Skeletal muscle tissue (tissue), 4 donors: ENCODE results near the gene LYPD4. TPM values are rescaled to one million over a fixed set of nuclear protein-coding genes. Genes with fewer than 3 reads are reported as not detected.
A peak's percentile ranks its signal among the peaks of the same experiment; 100 is the strongest.
"Not testable (repeated sequence)": the region's sequence is repeated elsewhere in the genome, so short reads cannot be mapped to it uniquely, and the experiment has no call there.

Experiments used
- H3K27ac ChIP-seq: one replicate; pipeline ENCODE4 v1.7.0; 2013; ENCODE audit warnings: mild to moderate bottlenecking, low read depth, low read length, inconsistent platforms
- H3K27me3 ChIP-seq, 3 donors: one replicate each; pipeline ENCODE4 v1.7.0; 2013; ENCODE audit warnings: low read length in 3 of 3; ENCODE audit not compliant: control insufficient read depth in 3 of 3, insufficient read depth in 3 of 3
- H3K36me3 ChIP-seq, 3 donors: one replicate each; pipeline ENCODE4 v1.7.0; 2013; ENCODE audit warnings: low read length in 3 of 3; ENCODE audit not compliant: control insufficient read depth in 3 of 3, insufficient read depth in 3 of 3
- H3K4me1 ChIP-seq, 3 donors: one replicate each; pipeline ENCODE4 v1.7.0; 2013; ENCODE audit warnings: low read length in 3 of 3, mild to moderate bottlenecking in 3 of 3; ENCODE audit not compliant: control insufficient read depth in 3 of 3, insufficient read depth in 3 of 3
- H3K4me3 ChIP-seq, 3 donors: one replicate each; pipeline ENCODE4 v1.7.0; 2013; ENCODE audit warnings: low read length in 3 of 3
- H3K9ac ChIP-seq, 3 donors: one replicate each; pipeline ENCODE4 v1.7.0; 2013; ENCODE audit warnings: low read length in 3 of 3, mild to moderate bottlenecking in 3 of 3, moderate library complexity in 2 of 3, low read depth in 1 of 3
- H3K9me3 ChIP-seq, 3 donors: one replicate each; pipeline ENCODE4 v1.7.0; 2013; ENCODE audit warnings: low read length in 3 of 3; ENCODE audit not compliant: control insufficient read depth in 3 of 3
- total RNA-seq: library from RNA; depleted of rRNA; stranded (reverse); fragments of >200 nt; gene quantifications from one replicate; pipeline ENCODE4 v1.2.3, GENCODE V29; 2014
- donor health status: Osteomylitis.

LYPD4 gene
- total RNA-seq, 1 donor from 2014 or later, result not detected

DNA sequence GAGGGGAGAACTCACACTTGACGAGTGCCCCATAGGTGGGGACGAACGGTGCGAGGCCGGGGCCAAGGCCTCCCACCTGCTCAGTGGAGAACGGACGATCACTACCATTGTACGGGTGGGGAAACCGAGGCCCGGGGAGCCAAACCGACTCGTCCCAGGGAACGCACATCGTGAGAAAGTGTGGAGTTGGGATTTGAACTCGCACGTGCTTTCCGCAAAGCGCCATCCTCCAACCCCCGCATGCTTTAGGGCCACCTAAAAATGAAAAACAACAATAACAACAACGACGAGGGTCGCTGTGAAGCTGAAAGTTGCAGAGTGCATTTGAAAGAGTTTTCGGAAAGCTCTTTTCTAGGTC is 39.0 kb upstream of the LYPD4 start:
- H3K27ac ChIP-seq, result peak overlapping the region; percentile 73
- H3K9ac ChIP-seq, result peak overlapping the region; percentile 71 to 82 (median 75)
- H3K9me3 ChIP-seq, result no peaks in the 10 kb centered on the region
- peak overlapping the region; percentile 96 to 98 (median 96) for H3K4me3 ChIP-seq
- peaks cover 0 to 3% (median 0%) of the 10 kb centered on the region in 3 donors for H3K36me3 ChIP-seq
- H3K27me3 ChIP-seq, result no peaks in the 10 kb centered on the region
- H3K4me1 ChIP-seq, result peaks cover 17 to 31% (median 26%) of the 10 kb centered on the region in 3 donors

DNA sequence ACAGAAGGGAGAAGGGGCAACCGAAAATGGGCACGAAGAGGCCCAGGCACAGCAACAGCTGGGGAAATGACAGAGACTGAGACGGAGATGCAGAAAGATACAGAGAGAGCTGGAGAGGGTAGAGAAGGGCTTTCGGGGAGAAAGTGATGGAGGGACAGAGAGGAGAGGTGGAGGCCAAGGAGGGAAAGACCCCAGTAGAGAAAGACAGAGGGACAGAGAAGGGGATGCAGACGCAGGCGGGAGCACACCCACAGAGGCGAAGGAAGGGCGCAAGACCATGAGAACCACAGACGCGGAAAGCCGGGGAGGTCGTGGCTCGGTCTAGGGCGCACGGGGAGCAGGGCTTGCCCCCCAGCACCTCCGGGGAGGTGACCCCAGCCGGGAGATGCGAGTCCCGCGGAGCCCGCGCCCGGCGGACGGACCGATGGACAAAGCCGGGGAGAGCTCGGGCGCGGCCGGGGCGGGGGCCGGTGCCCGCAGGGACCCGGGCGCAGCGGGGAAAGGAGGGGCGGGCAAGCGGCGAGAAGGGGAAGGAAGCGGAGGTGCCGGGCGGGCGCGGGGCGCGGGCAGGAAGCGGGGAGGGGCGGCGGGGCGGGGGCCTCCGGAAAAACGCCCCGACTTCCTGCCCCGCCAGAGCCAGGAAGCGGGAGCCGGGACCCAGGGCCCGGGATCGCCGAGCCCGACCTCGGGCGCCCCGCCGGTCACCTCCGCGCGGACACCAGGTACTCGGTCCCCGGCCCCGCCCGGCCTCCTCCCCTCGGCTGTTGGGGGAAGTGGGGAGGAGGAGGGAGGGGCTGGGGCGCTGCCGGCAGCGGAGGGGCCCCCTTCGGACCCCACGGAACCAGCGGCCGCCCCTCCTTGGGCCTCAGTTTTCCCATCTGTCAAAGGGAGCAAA is 38.3 kb upstream of the LYPD4 start, which contains the start of gene ARHGEF1:
Gene ARHGEF1, plus strand, starts transcription at position 617 of the 895 bp plus-strand sequence. CDS start 4,899 bp downstream, outside the sequence.
- H3K4me1 ChIP-seq, result peaks cover 17 to 31% (median 26%) of the 10 kb centered on the region in 3 donors
- peak within 1 kb of the TSS; percentile 96 to 98 (median 96) for H3K4me3 ChIP-seq
- peak within 1 kb of the TSS; percentile 73 for H3K27ac ChIP-seq
- no peaks in the 10 kb centered on the region for H3K36me3 ChIP-seq
- H3K27me3 ChIP-seq, result peaks cover 0 to 5% (median 0%) of the 10 kb centered on the region in 3 donors
- peak within 1 kb of the TSS; percentile 71 to 82 (median 75) for H3K9ac ChIP-seq
- no peaks in the 10 kb centered on the region for H3K9me3 ChIP-seq

DNA sequence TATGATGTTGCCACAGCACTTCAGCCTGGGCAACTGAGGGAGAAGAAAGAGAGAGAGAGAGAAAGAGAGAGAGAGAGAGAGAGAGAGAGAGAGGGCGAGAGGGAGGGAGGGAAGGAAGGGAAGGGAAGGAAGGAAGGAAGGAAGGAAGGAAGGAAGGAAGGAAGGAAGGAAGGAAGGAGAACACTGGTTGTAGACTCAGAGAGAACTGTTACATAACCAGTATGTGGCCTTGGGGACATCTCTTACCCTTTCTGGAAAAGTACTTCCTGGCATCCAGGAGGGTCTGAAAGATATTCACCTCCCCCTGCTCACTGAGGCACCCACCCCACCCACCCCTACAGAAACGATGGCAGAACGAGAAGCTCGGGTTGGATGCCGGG is 35.8 kb upstream of the LYPD4 start:
- H3K9ac ChIP-seq, result no peak overlapping the region
- peaks cover 0 to 7% (median 0%) of the 10 kb centered on the region in 3 donors for H3K27me3 ChIP-seq
- H3K4me3 ChIP-seq, result no peak overlapping the region
- no peak overlapping the region for H3K27ac ChIP-seq
- no peaks in the 10 kb centered on the region for H3K36me3 ChIP-seq
- H3K4me1 ChIP-seq, result peaks cover 17 to 28% (median 19%) of the 10 kb centered on the region in 3 donors
- H3K9me3 ChIP-seq, result no peaks in the 10 kb centered on the region

DNA sequence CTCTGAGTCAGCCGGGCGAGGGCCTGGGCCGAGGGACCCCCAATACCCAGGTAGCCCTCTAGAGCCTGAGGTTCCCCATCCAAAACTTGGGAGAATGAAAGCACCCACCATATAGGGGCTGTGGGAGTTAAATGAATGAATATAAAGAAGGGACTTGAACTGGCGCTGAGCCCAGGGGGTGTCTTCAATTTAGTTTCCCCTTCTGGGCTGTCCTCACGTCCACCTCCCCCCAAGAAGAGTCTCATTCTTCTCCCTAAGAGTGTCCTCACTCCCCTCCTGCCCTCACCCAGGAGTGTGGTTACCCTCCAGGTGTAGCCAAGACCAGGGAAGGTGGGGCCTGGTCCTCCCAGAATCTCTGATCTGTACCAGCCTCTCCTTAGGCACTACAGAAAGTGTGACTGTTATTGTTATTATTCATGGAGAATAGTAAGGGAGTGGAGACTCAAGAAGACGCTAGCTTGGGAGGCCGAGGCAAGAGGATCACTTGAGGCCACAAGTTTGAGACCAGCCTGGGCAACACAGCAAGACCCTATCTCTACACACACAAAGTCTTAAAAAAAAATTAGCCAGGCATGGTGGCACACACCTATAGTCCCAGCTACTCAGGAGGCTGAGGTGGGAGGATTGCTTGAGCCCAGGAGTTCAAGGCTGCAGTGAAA is 35.3 kb upstream of the LYPD4 start:
- H3K36me3 ChIP-seq, result no peaks in the 10 kb centered on the region
- no peak overlapping the region for H3K9ac ChIP-seq
- H3K4me1 ChIP-seq, result peaks cover 14 to 24% (median 15%) of the 10 kb centered on the region in 3 donors
- H3K4me3 ChIP-seq, result no peak overlapping the region
- peaks cover 0 to 7% (median 0%) of the 10 kb centered on the region in 3 donors for H3K27me3 ChIP-seq
- H3K27ac ChIP-seq, result no peak overlapping the region
- no peaks in the 10 kb centered on the region for H3K9me3 ChIP-seq

DNA sequence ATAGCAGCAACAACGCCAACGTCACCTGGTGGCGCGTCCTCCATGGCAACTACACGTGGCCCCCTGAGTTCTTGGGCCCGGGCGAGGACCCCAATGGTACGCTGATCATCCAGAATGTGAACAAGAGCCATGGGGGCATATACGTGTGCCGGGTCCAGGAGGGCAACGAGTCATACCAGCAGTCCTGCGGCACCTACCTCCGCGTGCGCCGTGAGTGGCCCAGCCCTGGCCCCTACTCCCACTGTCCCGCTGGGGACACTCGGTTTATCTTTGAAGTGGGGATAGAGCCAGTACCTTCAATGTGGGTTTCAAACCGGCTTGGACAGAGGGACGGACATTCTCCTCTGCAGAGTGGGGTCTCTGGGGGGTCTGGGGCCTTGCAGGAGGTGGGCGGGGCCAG is 34.6 kb upstream of the LYPD4 start:
- Histone ChIP-seq H3K4me1 (peaks cover 10 to 18% (median 10%) of the 10 kb centered on the region in 3 donors), H3K9ac (no peak overlapping the region), H3K27ac (no peak overlapping the region)

DNA sequence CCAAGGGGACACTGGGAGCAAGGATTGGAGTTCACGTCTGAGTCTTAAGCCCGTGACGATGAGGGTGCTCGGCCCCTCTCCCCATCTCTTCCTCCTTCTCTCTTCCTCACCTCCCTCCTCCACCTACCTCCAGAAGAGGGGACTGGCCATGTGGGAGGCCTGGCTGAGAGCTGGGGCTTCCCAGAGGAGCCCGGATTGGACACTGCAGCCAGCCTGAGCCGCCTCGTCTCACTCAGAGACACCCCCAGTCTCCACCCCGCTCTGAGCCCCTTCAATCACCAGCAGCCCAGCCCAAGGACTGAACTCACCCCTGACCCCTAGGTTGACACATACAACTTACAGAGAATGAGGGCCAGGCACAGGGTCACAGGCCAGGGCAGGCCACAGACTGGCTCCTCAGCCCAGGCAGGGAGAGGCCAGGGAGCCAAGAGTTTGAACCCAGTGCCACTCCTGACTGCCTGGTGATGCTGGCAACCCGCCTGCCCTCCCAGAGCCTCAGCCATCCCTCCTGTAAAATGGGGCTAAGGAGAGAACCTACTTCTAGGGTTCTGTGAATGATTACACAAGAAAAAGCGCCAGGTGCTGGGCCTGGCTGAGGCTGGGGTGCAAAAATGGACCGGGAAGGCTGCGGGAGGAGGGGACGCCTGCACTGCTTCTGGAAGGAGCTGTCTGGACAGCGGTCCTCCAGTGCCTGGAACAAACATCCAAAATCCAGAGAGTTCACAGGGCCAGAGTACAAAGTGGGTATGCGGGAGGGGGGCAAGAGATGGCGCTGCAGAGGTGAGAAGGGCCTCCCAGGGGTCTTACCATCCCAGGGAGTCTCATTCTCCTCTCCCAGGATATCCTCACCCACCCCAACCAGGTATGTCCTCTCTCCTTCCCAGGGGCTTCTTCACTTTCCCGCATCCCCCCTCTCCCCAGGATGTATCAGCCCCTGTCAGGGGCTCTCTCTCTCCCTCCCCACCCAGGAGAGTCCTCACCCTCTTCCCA is 33.7 kb upstream of the LYPD4 start:
- no peaks in the 10 kb centered on the region for H3K9me3 ChIP-seq
- peaks cover 0 to 7% (median 0%) of the 10 kb centered on the region in 3 donors for H3K27me3 ChIP-seq
- H3K27ac ChIP-seq, result no peak overlapping the region
- H3K36me3 ChIP-seq, result no peaks in the 10 kb centered on the region
- peaks cover 6 to 13% (median 6%) of the 10 kb centered on the region in 3 donors for H3K4me1 ChIP-seq
- H3K4me3 ChIP-seq, result no peak overlapping the region
- no peak overlapping the region for H3K9ac ChIP-seq

More for the DNA sequence above, 34.6 kb upstream of the LYPD4 start:
- Histone ChIP-seq H3K36me3 (no peaks in the 10 kb centered on the region), H3K9me3 (no peaks in the 10 kb centered on the region), H3K27me3 (peaks cover 0 to 7% (median 0%) of the 10 kb centered on the region in 3 donors), H3K4me3 (no peak overlapping the region)

DNA sequence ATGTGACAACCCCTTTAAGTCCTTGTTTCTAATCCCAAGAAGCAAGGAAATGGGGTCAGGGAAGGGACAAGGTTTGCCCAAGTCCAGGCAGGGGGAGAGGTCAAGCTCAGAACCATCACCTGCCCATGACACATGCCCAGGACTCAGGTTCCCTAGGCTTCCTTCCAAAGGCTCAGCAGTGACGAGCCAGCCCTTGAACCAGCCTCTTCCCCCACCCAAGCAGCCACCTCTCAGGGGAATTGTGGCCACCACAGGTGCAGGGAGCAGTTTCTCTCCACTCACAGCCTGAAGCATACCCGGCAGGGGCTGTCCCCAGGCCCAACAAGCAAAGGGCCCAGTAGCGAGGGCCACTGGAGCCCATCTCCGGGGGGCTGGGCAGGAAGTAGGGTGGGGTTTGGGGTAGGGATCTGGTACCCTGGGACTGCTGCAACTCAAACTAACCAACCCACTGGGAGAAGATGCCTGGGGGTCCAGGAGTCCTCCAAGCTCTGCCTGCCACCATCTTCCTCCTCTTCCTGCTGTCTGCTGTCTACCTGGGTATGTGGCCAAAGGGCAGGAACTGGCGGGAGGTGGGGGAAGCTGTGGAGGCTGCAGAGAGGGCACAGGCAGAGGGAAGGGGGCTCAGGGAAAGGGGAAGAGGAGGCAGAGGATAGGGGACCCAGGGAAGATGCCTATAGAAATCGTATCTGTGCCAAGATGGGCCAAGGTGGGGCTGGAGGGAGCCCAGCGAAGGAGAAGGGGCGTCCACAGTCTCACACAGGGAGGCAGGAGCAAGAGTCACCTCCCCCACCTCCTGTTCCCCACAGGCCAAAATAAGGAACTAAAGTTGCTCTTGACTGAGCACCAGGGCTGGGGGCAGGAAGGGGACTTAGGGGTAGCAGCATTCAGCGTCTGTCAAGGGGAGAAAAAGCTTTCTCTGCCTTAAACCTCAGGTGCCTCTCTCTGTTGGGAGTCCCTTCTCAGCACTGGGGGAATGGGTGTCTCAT is 32.7 kb upstream of the LYPD4 start, which contains the start of gene CD79A:
Gene CD79A, plus strand, starts transcription at position 433 of the 986 bp plus-strand sequence. Its CDS starts 26 bp downstream, at position 459.
- H3K4me3 ChIP-seq, result no peak within 1 kb of the TSS
- H3K9me3 ChIP-seq, result no peaks in the 10 kb centered on the region
- no peak within 1 kb of the TSS for H3K9ac ChIP-seq
- H3K27ac ChIP-seq, result no peak within 1 kb of the TSS
- peaks cover 0 to 7% (median under 1%) of the 10 kb centered on the region in 3 donors for H3K4me1 ChIP-seq
- peaks cover 0 to 2% (median 0%) of the 10 kb centered on the region in 3 donors for H3K36me3 ChIP-seq
- H3K27me3 ChIP-seq, result peaks cover 0 to 7% (median 0%) of the 10 kb centered on the region in 3 donors

DNA sequence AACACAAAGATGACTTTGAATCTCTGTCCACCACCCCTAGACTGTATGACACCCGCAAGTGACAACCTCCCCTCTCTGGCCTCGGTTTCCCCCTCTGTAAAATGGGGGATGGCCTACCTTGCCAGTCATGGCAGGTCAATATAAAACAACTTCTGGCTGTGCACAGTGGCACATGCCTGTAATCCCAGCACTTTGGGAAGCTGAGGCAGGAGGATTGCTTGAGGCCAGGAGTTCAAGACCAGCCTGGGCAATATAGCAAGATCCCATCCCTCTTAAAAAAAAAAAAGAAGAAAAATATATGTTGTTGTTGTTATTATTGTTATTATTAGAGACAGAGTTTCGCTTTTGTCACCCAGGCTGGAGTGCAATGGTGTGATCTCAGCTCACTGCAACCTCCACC is 31.5 kb upstream of the LYPD4 start:
- H3K27me3 ChIP-seq, H3K4me3 ChIP-seq, H3K9ac ChIP-seq, H3K9me3 ChIP-seq, H3K4me1 ChIP-seq, H3K27ac ChIP-seq: not testable (repeated sequence)
- peaks cover 7 to 14% (median 7%) of the 10 kb centered on the region in 3 donors for H3K36me3 ChIP-seq
